ENCODE data around the gene ADGRG4.
"Not testable (repeated sequence)": the region's sequence is repeated elsewhere in the genome, so short reads cannot be mapped to it uniquely, and the experiment has no call there.

ADGRG4 gene

GRCh38 chrX:136395271-136395670, 94.5 kb downstream of the ADGRG4 start:
- no peak for DNase-seq

- no peak for DNase-seq
These were observed 96.2 kb downstream of the ADGRG4 start for GRCh38 chrX:136397001-136397400.

- no peak for DNase-seq
These were observed 104.4 kb downstream of the ADGRG4 start for GRCh38 chrX:136405126-136405525.

GRCh38 chrX:136417806-136418205, 117.0 kb downstream of the ADGRG4 start:
- no peak for DNase-seq

GRCh38 chrX:136421338-136421737, 120.6 kb downstream of the ADGRG4 start:
- DNase-seq = no peak

- DNase-seq = no peak
These were observed 123.0 kb downstream of the ADGRG4 start for GRCh38 chrX:136423724-136424123.

GRCh38 chrX:136425996-136426395, 125.2 kb downstream of the ADGRG4 start:
- no peak for DNase-seq

- DNase-seq = no peak
These were observed 130.9 kb downstream of the ADGRG4 start for GRCh38 chrX:136431625-136432024.

GRCh38 chrX:136437774-136438173, 137.0 kb downstream of the ADGRG4 start:
- no peak for DNase-seq

GRCh38 chrX:136438192-136438591, 137.4 kb downstream of the ADGRG4 start:
- no peak for DNase-seq

- DNase-seq = not testable (repeated sequence)
These were observed 144.9 kb downstream of the ADGRG4 start for GRCh38 chrX:136445674-136446073.

- DNase-seq = no peak
These were observed 145.4 kb downstream of the ADGRG4 start for GRCh38 chrX:136446208-136446607.

- DNase-seq = no peak
These were observed 146.5 kb downstream of the ADGRG4 start for GRCh38 chrX:136447308-136447707.

GRCh38 chrX:136447968-136448367, 147.2 kb downstream of the ADGRG4 start:
- DNase-seq = no peak

- no peak for DNase-seq
These were observed 149.5 kb downstream of the ADGRG4 start for GRCh38 chrX:136450050-136450830.

- DNase-seq = no peak
These were observed 151.9 kb downstream of the ADGRG4 start for GRCh38 chrX:136452614-136453013.

GRCh38 chrX:136453114-136453513, 152.4 kb downstream of the ADGRG4 start:
- DNase-seq = no peak

GRCh38 chrX:136453771-136454170, 153.0 kb downstream of the ADGRG4 start:
- DNase-seq = no peak

- DNase-seq = no peak
These were observed 155.4 kb downstream of the ADGRG4 start for GRCh38 chrX:136456133-136456532.

- no peak for DNase-seq
These were observed 156.6 kb downstream of the ADGRG4 start for GRCh38 chrX:136457303-136457917.

- DNase-seq = no peak
These were observed 163.8 kb downstream of the ADGRG4 start for GRCh38 chrX:136464589-136464988.
